RKO (cell line): Measurements from ENCODE around the gene PDLIM7.

Source experiments
- DNase-seq: peaks from one replicate; pipeline ENCODE4 v3.0.0-alpha.2; 2016; ENCODE audit warnings: low spot score

PDLIM7 gene

GRCh38 chr5:177505075-177505474 lies 7.7 kb upstream of the PDLIM7 start:
- DNase-seq = no peak

- DNase-seq = no peak
Observed at GRCh38 chr5:177504086-177505056, 7.0 kb upstream of the PDLIM7 start.

DNA sequence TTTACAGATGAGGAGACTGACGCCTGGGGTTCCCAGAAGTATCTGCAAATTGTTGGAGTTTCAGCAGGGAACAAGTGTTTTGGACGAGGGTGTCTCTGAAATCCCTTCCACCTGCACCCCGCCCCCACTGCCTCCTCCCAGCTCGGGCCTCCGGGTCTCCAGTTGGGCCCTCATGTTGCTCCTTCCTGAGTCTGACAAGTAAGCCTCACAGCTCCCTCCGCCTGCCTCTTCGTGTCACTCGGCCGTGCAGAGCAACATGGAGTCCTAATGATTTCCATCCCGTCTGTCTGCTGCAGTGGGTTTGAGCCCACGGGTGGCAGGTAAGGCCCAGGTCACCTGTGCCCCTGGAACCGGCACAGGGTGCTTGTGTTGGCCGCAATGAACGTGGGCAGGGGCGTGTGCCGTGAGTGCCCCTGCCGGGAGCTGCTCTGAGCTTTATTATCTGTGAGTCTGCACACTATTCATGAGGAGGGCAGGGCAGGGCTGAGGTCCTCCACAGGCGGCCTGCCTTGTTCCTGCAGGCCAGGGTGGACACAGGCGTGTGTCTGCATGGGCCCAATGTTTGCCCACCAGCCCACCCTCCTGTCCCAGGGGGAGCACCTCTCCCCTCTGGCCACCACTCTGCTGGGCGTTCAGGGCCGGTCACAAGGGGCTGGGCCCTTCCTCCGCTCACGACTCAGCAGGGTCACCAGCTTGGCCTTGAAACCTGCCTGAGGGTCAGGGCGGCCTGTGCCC lies 6.1 kb upstream of the PDLIM7 start:
- no peak for DNase-seq

GRCh38 chr5:177502886-177503285 lies 5.5 kb upstream of the PDLIM7 start:
- no peak for DNase-seq

DNA sequence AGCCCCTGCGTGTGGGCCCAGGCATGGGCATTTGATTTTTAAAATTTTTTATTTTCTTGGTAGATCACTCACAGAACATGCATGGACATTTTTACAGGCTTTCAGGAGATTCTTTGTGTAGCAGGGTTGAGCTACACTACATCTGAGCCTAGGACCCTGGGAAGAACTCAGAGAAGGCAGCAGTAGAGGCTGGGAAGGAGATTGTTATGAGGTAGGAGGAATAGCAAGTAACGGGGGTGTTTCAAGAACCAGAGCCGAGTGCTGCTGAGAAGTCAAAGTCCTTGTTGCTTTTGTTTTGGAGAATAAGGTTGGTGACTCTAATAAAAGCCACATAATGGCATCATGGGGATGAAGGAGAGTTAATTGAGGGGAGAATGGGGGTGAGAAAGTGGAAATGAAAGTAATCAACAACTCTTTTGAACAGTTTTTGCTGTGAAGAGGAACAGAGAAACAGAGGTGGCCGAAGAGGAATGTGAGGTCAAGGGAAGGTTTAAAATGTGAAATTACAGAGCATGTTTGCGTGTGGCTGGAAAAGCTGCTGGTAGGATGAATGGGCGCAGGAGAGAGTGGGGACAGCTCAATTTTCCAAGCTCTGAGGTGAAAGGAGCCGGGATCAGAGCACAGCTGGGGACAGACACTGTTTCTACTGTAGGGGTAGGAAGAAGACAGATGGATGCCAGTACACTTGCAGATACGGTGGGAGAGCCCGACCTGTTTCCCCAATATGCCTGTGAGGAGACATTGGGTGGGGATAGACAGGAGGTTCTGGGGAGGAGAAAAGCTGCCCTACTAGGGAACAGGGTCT lies 4.7 kb upstream of the PDLIM7 start:
- no peak for DNase-seq

GRCh38 chr5:177500685-177501522 lies 3.5 kb upstream of the PDLIM7 start:
- DNase-seq = peak; percentile 83

DNA sequence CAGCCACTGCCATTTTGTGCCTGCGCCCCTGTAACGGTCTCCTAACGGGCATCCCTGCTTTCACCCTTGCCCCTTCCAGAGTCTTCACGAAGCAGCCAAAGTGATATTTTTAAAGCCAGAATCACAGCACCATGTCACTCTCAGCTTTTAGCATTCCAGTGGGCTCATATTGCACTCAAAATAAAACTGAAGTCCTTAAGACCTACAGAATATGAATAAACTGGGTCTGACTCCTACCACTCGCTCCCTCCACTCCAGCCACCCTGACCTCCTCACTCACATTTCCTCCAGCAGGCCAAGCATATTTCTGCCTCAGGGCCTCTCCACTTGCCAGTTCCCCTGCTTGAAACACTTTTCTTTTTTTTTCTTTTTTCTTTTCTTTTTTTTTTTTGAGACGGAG lies 2.4 kb upstream of the PDLIM7 start:
- no peak for DNase-seq

DNA sequence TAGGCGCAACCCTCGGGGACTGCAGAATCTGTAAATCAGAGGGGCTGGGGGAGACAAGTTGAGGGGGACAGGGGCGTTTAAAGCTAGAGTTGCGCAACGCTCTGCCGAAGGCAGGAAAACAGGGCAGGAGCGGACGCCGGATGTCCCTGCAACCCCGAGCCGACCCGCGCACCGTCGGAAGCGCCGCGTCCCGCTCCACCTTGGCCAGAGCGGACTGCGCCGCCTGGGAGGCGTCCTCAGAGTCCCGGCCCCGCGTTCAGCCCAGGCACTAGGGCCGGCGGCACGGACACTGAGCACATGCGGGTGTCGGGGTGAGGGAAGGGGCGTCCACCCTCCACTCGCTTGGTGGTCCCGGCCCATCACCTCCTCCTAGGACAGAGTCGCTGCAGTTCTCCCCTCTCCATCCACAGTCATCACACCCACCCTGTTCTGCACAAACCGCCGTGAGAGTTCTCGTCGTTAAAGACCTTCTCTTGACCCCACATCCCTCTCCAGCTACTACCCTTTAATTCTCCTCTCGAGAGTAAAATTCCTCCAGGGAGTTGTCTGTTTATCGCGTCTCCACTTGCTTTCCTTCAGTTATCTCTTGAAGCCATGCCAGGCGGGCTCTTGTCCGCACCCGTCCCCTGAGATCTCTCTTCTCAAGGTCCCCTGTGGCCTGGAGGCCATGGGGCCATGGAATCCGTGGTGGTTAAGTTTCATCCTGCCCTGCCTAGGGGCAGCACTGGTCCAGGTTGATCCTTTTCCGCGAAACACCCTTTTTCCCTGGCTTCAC lies 796 bp upstream of the PDLIM7 start:
- DNase-seq = no peak

- peak; percentile 96 for DNase-seq
Observed at GRCh38 chr5:177496727-177497291, 595 bp downstream of the PDLIM7 start.

- DNase-seq = peak; percentile 87
Observed at GRCh38 chr5:177496070-177496726, 1.2 kb downstream of the PDLIM7 start.

- peak; percentile 82 for DNase-seq
Observed at GRCh38 chr5:177495243-177496060, 2.0 kb downstream of the PDLIM7 start.

- peak; percentile 92 for DNase-seq
Observed at GRCh38 chr5:177494346-177495195, 2.8 kb downstream of the PDLIM7 start.

GRCh38 chr5:177493795-177494345 lies 3.5 kb downstream of the PDLIM7 start:
- no peak for DNase-seq

- no peak for DNase-seq
Observed at GRCh38 chr5:177492841-177493240, 4.6 kb downstream of the PDLIM7 start.

GRCh38 chr5:177491983-177492746 lies 5.2 kb downstream of the PDLIM7 start:
- no peak for DNase-seq

- peak; percentile 37 for DNase-seq
Observed at GRCh38 chr5:177491429-177491945, 5.9 kb downstream of the PDLIM7 start.
